GM18498 (cell line): Measurements from ENCODE around the gene FAM110A.
"Not testable (repeated sequence)": the region's sequence is repeated elsewhere in the genome, so short reads cannot be mapped to it uniquely, and the experiment has no call there.

ENCODE experiments used
- ATAC-seq: cut with Tn5 transposase; IDR thresholded peaks from one replicate; pipeline ENCODE4 v1.9.1; 2021; ENCODE audit warnings: mild to moderate bottlenecking, moderate library complexity; ENCODE audit not compliant: unreplicated experiment

FAM110A gene

DNA sequence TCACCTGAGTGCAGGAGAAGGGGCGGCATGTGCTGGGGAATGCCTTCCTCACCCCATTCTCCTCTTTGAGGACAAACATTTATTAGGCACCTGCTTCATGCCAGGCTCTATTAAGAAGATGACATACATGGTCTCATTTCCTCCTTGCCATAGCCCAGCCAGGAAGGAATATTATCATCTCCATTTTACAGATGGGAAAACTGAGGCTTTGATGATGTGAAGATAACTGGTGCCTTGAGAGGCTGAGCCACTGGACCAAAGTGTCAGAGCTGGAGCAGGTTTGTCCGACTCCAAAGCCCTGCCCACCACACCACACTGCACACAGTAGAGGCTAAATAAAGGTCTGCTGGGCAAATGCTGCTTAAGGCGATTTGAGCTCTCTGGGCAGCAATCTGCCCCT lies 37.2 kb downstream of the FAM110A start:
- no peak for ATAC-seq

GRCh38 chr20:871436-871835 lies 37.9 kb downstream of the FAM110A start:
- ATAC-seq = no peak

DNA sequence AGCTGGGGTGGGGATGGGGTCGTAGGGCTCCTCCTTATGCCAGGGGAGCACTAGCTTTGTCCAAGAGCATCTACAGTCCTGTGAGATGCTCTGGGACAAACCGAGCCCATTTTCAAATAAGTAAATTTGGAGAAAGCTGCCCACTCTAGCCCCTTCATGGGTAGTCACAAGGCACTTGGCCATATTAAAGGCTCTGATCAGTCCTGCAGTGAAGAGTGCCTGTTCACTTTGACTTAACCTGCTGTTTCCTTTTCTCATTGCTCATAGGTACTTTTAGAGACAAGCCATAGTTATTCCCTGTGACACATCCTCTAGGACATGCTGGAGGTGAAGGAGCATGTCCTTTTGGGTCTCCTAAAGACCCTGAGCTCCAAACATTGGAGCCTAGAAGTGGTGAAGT lies 38.4 kb downstream of the FAM110A start:
- no peak for ATAC-seq

DNA sequence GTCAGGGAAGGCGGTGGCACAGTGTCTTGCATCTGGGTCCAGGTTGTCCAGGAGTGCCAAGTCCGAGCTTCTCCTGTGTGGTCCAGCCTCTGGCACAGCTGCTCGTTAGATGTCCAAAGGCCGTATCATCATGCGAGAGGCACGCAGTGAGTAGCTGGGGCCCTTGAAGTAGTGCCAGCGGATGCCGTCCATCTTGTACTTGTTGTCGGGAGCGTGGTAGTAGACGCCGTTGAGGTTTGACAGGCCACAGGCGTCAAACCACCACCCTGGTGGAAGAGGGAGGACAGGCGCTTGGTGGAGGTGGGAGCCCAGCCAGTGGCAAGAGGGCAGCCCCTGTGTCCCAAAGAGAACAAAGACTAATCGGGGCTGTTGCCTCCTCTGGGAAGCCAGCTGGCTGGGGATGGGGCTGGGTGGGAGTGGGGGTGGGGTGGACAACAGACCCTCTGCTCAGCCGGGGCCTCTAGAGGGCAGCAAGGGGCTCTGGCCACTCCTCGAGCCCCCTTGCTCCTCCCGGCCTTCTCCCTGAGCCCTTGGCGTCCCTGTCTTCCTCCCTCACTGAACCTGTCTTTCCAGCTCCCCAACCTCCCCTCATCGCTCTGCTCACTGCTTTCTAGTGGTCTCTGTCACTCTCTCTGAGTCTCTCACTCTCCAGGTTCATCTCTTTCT lies 39.5 kb downstream of the FAM110A start:
- ATAC-seq = no peak

DNA sequence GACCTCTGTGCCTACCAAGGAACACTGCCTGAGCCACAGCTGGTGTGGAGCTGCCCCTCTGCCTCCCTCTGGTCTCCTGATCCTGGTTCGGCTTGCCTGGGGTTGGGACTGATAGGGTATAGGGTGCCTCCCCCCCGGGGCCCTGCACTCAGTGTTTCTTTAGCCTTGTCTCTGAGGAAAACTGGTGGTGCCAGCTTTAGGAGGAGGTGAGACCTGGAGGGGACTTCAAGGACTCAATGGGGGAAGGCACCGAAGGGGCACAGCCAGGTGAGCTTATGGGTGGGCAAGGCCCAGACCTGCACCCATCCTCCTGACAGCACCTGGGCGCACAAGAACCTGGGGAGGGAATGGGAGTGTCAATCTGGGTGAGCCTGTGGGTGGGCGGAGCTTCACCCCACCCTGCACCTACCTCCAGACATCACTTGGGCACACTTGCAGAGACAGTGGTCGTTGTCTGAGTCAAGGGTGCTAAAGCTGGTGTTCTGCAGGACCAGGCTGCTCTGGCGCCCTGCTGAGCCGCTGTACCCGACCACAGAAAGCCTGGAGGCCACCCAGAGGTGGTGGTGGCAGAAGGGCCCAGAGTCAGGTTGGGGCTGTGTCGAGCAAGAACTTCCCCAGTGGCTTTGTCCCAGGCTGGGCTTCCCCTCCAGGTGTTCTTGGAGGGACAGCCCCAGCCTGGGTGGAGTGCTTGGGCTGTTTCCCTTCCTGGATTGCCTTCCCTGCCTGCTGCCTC lies 40.5 kb downstream of the FAM110A start:
- ATAC-seq = no peak

DNA sequence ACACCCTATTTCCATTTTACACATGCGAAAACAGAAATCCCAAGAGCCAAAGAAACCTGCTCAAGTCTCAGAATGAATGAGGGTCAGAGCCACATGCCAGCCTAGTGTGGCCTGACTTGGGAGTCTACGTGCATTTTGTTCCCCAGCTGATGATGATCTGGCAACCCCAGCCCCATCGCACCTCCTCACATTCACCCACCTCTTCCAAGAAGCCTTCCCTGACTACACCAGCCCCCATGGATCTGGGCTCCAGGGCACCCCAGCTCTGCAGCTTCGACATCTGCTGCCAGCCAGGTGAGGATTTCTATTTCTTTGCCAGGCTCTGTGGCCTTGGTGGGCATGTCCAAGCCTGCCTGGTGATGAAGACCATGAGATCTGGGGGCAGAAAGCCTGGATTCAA lies 41.6 kb downstream of the FAM110A start:
- no peak for ATAC-seq

GRCh38 chr20:877814-878213 lies 44.3 kb downstream of the FAM110A start:
- ATAC-seq = no peak

DNA sequence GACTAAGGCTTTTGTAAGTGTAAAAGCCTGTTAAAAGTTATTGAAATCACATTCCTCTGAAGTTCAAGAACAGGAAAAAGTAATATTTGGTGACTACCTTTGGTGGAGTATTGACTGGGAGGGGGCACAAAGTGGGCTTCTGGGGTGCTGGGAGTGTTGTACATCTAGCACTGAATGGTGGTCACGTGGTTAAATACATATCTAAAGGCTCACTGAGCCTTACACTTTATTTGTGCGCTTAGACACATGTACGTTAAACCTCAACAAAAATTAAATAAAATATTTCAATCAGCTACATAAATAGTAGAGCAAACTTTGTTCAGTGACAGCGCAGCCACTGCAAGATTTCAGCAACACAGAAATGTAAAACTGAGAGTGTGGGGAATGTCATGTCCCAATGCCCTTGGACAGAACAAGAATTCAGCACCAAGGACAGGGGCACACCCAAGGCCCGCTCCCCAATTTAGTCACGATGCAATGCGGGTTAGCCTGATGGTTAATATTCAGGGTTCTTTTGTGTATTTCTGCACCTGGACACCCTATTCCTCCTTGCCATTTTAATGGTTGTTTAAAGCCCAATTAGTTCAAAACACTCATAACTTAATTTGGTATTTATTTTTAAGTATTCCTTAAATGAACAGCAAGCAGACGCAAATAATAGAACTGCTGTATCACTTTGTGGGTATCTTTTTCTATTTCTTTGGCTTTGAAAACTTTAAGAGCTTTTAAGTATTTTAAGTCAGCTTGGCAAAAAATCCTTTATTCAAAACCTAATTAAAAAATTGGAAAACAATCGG lies 45.2 kb downstream of the FAM110A start:
- no peak for ATAC-seq

DNA sequence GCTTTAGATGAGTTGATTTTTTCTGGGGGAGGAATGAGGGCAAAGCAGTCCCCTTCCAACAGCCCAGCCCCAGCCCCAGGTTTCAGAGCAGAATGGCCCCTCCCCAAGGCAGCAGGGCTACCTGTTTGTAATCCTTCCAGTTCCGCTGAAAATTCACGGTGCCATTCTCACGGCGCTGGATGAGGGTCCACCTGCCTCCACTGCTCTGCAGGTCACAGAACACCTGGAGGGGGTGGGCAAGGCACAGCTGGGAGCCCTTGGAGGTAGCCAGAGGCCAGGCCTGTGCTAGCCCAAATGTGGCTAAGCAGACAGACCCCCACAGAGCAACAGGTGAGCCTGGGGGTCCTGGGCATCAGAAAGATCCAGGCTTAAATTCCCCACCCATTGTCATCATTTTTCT lies 46.1 kb downstream of the FAM110A start:
- ATAC-seq = no peak

DNA sequence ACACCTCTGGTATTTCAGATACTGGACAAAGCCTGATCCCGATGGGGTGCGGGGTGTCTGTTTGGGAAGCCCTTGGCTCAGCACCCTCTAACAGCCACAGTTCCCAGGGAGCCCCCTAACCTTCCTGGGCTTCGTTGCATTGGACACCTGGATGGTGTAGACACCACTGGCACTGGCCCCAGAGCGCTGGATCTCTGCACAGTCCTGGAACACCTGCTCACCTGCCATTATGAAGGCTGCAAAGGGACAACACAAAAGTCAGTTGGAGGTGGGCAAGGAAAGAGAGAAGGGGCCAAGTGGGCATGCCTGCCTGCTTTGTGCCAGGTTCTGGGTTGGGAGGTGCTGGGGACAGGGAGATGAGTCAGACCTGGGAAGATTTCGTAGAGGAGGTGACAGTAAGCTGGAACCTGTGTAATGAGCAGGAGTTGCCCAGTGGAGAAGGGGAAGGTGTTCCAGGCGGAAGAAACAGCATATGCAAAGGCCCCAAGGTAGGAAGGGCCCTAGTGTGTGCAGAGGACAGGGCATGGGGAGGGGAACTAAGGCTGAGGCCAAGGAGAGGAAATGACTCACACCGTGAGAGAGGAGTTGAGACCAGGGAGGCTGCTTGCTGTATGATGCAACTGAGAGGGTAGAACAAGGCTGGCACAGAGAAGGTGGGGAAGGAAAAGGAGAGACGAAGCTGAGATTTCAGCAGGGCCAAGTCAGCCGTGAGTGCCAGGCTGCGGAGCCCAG lies 47.7 kb downstream of the FAM110A start:
- no peak for ATAC-seq

DNA sequence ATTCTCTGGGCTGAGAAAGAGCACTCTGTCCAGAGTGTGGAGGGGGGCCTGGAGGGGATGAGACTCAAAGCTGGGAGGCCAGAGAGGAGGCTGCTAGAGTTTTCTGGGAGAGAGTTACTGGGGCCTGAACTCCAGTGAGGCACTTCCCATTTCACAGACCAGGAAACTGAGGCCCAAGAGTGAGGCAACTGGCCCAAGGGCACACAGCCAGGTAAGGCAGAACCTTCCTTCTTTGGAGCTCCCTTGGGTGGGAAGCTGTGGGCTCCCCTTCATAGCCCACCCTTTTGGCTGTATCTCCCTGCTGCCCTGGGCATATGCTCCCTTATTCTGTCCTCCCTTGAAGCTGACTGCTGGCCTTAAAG lies 48.2 kb downstream of the FAM110A start:
- no peak for ATAC-seq

DNA sequence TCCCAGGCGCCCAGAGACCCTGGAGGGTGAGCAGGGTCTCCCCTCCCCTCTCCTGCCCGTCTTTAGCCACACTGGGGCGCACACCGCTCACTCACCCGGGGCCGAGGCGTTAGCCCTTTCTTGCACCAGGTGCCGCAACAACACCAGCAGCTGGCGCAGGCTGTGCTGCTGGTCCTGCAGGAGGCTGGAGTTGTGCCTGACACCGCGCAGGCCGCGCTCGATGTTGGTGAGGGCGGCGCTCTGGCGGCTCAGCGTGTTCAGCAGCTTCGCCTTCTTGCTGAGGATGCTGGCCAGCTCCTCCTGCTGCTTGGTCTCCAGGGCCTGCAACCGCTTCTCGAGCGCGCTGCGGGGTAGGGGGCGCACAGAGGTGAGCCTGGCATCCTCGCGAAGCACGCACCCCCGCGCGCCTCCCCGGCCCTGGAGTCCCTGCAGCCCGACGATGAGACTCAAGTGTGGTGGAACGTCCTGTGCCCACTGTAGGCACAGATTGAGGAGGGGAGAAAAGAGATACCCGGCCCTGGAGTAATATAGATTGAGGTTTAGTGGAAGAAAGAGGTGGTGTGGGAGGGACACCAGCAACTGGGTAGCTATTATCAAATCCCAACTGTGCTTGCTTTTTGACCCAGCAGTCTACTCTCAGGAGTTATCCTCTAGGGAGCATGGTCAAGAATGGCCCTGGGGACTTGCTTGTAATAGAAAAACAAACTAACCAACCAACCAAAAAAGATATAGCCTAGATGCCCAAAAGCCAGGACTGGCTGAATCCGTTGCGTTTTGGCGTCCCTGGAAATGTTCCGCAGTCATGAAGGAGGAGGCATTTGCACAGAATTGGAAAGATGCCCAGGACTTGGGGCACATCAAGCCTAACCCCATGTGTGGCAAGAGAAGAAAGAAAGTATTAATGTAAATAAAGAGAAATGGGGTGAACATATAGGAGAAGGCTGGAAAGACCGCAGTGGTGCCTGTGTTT lies 51.8 kb downstream of the FAM110A start:
- ATAC-seq = no peak

DNA sequence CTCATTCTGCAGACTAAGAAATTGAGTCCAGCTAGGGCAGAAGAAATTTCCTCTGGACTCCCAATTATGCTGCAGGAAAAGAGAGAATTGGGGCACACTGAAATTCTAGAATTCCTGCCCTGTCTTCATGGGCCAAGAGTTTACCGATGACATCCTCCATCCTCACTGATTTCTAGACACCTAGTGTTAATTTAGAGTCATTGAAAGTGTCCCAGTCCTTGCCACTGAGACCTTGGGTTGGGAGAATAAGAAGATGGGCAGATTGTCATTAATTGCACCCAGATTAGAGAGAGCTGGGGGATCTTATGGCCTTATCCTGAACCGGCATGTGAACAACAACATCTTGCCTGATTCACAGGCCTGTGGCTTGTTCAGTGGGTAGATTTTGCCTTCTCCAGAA lies 53.6 kb downstream of the FAM110A start:
- ATAC-seq = no peak

DNA sequence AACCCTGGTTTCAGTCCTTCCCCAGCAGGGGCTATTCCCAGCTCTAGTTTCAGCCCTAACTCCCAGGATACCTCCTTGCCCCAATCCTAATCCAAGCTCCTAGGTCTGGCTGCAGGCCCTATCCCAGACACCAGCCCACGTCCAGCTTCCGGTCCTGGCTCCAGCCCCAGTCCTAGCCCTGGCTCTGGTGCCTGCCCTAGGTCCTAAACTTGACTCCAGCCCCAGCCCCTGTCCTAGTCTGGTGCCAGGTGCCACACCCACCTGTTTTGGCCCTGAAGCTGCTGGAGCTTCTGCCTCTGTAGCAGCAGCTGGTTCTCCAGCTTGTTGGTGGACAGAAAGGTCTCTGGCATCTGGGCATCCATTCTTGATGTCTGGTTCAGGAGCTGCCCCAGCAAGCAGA lies 54.5 kb downstream of the FAM110A start:
- ATAC-seq = no peak

DNA sequence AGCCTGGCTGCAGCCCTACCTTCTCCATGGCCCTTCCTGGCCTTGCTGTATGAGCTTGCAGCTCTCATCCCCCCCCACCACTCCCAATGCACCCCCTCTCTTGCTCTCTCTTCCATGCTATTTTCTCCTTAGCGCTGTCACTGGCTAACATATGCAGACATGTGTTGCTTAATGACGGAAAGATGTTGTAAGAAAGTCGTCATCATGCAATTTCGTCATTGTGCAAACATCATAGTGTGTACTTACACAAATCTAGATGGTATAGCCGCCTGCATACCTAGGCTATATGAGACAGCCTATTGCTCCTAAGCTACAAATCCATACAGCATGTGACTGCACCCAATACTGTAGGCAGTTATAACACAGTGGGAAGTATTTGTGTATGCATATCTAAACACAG lies 55.6 kb downstream of the FAM110A start:
- ATAC-seq = no peak

- ATAC-seq = no peak
These were observed 56.5 kb downstream of the FAM110A start for GRCh38 chr20:889932-890463.

DNA sequence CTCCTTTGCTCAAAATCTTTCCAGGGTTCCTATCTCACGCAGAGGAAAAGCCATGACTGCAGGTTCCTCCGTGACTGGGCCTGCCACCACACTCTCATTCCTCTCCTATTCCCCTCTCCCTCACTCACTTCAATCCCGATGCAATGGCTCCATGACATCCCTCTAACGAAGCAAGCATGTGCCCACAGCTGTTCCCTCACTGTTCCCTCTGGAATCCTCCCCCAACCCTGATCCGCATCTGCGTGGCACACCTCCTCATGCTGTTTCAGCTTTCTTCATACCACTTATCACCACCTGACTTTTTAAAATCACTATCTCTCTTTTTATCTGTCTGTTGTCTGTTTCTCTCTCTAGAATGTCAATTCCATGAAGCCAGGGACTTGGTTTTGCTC lies 57.1 kb downstream of the FAM110A start:
- ATAC-seq = no peak

DNA sequence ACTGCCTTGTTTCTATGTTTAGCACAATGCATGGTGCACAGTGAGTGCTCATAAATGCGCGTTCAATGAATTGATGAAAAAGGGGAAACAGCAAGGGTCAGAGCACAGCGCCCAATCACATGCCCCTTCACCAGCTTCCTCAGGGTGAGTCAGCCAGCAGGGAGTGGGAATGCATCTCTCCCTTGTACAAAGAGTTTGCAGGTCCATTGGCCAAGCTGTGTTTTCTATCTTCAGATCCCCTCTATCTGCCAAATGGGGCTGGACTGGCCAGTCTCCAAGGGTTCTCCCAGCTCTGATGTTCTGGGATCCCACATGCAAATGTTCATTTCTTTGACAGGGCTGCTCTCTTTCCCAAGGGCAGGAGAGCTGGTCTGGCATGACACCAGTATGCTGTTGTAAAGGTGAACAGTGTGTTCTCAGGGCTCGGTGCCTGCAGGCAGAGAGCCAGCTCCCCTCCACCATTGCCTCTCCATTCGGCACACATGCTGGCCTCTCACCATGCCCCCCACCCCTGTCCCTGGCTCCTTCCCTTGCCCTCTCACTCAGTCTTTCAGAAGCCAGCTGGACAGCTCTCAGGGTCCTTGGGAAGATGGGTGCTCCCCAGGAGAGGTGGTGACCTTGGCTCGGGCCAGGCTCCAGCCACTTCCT lies 57.7 kb downstream of the FAM110A start:
- no peak for ATAC-seq

DNA sequence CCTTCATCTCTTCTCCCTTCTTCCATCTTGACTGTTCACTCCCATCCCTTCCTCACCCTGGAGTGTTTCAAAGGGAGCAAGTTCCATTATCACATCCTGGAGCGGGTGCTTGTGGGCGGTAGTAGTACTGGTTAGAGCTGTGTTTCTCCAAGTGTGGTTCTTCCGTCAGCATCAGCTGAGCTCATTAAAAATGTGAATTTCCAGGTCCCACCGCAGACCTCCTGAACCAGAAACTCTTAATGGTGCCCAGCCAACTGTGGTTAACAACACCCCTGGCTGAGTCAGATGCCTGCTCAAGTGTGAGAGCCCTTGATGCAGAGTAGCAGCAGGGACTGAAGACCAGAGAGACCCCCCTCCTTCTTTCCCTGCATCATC lies 58.2 kb downstream of the FAM110A start:
- ATAC-seq = no peak

- not testable (repeated sequence) for ATAC-seq
These were observed 58.9 kb downstream of the FAM110A start for GRCh38 chr20:892371-892770.
